Measurements from ENCODE around the gene HS3ST4.

- TF ChIP-seq, protein P1, sequence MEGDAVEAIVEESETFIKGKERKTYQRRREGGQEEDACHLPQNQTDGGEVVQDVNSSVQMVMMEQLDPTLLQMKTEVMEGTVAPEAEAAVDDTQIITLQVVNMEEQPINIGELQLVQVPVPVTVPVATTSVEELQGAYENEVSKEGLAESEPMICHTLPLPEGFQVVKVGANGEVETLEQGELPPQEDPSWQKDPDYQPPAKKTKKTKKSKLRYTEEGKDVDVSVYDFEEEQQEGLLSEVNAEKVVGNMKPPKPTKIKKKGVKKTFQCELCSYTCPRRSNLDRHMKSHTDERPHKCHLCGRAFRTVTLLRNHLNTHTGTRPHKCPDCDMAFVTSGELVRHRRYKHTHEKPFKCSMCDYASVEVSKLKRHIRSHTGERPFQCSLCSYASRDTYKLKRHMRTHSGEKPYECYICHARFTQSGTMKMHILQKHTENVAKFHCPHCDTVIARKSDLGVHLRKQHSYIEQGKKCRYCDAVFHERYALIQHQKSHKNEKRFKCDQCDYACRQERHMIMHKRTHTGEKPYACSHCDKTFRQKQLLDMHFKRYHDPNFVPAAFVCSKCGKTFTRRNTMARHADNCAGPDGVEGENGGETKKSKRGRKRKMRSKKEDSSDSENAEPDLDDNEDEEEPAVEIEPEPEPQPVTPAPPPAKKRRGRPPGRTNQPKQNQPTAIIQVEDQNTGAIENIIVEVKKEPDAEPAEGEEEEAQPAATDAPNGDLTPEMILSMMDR (IDR thresholded peaks at IDR 0.05): no peak
- TF ChIP-seq POLR2A (IDR thresholded peaks at IDR 0.05): no peak
- TF ChIP-seq EP300 (IDR thresholded peaks at IDR 0.05): no peak
These were observed 194.8 kb downstream of the HS3ST4 start for GRCh38 chr16:25886598-25886997.

Measured in tibial nerve (tissue), 4 donors.